HL-60 (cell line): Measurements from ENCODE around the gene CEPT1.

Experiments used
- DNase-seq, 2 experiments: peaks; one replicate each; pipeline ENCODE4 v3.0.0-alpha.2; 2010 to 2020; ENCODE audit warnings: low read depth in 1 of 2, low spot score in 1 of 2
- H3K27ac ChIP-seq: fragments of 250-450 bp; sonication (Bioruptor Pico); replicated peaks from 2 replicates; pipeline ENCODE4 v1.5.1; 2020; ENCODE audit warnings: mild to moderate bottlenecking, moderate library complexity
- H3K27me3 ChIP-seq: fragments of 250-450 bp; sonication (Bioruptor Pico); 2 replicates; pipeline ENCODE4 v1.5.1; 2021; ENCODE audit warnings: mild to moderate bottlenecking, moderate library complexity; ENCODE audit not compliant: insufficient read depth, poor library complexity, severe bottlenecking
- H3K4me3 ChIP-seq: replicated peaks from 2 replicates; pipeline ENCODE4 v1.5.1; 2011; ENCODE audit warnings: mild to moderate bottlenecking, control low read depth, low read length; ENCODE audit not compliant: insufficient read depth
- CTCF ChIP-seq: IDR thresholded peaks from one replicate; pipeline ENCODE4 v1.5.1; 2011; ENCODE audit warnings: low read length, control low read depth, inconsistent platforms; ENCODE audit not compliant: insufficient read depth
- GABPA ChIP-seq: IDR thresholded peaks from 2 replicates; pipeline ENCODE4 v1.6.1; 2012; ENCODE audit warnings: low read depth
- POLR2AphosphoS5 ChIP-seq: IDR thresholded peaks from 2 replicates; pipeline ENCODE4 v1.6.1; 2012; ENCODE audit warnings: low read depth
- SPI1 ChIP-seq: IDR thresholded peaks from 2 replicates; pipeline ENCODE4 v1.6.1; 2012; ENCODE audit warnings: low read depth, mild to moderate bottlenecking, borderline replicate concordance
- TF ChIP-seq, protein P1 (sequence below): IDR thresholded peaks from 2 replicates; pipeline ENCODE4 v1.6.1; 2012; ENCODE audit warnings: low read depth; ENCODE audit not compliant: insufficient replicate concordance

The CEPT1 gene

DNA sequence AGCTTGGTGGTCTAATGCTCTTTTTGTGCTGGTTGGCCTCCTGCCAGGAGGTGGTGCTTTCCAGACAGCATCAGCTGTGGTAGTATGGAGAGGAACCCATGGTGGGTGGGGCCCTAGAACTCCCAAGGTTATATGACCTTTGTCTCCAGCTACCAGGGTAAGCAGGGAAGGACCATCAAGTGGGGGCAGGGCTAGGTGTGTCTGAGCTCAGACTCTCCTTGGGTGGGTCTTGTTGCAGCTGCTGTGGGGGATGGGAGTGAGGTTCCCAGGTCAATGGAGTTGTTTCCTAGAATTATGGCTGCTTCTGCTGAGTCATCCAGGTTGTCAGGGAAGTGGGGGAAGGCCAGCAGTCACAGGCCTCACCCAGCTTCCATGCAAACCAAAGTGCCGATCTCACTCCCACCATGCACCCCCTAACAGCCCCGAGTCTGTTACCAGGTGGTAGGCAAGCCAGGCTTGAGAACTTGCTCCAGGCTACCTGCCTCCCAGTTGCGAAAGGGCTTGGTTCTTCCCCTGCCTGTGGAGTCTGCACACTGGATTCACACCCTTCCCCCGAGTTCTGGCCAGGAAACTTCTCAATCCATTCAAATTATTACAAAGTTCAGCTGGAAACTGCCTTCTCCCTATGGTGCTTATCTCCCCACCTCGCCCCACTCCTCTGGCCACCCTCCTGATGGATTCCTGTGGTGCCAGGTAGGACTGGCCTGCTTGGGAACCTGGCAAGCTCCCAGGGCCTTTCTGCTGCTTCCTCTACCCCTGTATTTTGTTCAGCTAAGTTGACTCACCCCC lies 38.0 kb upstream of the CEPT1 start:
- no peak for DNase-seq
- H3K27me3 ChIP-seq, result no peaks in the 10 kb centered on the region
- TF ChIP-seq SPI1 (no peak), GABPA (no peak)
- TF ChIP-seq, protein P1, sequence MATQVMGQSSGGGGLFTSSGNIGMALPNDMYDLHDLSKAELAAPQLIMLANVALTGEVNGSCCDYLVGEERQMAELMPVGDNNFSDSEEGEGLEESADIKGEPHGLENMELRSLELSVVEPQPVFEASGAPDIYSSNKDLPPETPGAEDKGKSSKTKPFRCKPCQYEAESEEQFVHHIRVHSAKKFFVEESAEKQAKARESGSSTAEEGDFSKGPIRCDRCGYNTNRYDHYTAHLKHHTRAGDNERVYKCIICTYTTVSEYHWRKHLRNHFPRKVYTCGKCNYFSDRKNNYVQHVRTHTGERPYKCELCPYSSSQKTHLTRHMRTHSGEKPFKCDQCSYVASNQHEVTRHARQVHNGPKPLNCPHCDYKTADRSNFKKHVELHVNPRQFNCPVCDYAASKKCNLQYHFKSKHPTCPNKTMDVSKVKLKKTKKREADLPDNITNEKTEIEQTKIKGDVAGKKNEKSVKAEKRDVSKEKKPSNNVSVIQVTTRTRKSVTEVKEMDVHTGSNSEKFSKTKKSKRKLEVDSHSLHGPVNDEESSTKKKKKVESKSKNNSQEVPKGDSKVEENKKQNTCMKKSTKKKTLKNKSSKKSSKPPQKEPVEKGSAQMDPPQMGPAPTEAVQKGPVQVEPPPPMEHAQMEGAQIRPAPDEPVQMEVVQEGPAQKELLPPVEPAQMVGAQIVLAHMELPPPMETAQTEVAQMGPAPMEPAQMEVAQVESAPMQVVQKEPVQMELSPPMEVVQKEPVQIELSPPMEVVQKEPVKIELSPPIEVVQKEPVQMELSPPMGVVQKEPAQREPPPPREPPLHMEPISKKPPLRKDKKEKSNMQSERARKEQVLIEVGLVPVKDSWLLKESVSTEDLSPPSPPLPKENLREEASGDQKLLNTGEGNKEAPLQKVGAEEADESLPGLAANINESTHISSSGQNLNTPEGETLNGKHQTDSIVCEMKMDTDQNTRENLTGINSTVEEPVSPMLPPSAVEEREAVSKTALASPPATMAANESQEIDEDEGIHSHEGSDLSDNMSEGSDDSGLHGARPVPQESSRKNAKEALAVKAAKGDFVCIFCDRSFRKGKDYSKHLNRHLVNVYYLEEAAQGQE, result no peak

DNA sequence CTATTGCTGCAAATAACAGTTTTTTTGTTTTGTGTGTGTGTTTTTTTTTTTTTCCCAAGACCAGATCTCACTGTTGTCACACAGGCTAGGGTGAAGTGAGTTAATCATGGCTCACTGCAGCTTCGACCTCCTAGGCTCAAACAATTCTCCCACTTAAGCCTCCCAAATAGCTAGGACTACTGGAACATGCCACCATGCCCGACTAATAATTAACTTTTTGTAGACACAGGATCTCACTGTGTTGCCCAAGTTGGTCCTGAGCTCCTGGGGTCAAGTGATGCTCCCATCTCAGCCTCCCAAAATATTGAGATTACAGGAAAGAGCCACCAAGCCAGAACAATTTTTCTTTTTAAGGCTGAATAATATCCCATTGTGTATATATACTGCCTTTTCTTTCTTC lies 35.0 kb upstream of the CEPT1 start:
- H3K4me3 ChIP-seq, result no peak overlapping the region
- TF ChIP-seq POLR2AphosphoS5 (no peak), SPI1 (no peak), GABPA (no peak), CTCF (no peak)
- TF ChIP-seq, protein P1, result no peak
- no peaks in the 10 kb centered on the region for H3K27me3 ChIP-seq
- no peak for DNase-seq
- H3K27ac ChIP-seq, result no peak overlapping the region

More for the DNA sequence above, 38.0 kb upstream of the CEPT1 start:
- no peak overlapping the region for H3K4me3 ChIP-seq
- H3K27ac ChIP-seq, result no peak overlapping the region

DNA sequence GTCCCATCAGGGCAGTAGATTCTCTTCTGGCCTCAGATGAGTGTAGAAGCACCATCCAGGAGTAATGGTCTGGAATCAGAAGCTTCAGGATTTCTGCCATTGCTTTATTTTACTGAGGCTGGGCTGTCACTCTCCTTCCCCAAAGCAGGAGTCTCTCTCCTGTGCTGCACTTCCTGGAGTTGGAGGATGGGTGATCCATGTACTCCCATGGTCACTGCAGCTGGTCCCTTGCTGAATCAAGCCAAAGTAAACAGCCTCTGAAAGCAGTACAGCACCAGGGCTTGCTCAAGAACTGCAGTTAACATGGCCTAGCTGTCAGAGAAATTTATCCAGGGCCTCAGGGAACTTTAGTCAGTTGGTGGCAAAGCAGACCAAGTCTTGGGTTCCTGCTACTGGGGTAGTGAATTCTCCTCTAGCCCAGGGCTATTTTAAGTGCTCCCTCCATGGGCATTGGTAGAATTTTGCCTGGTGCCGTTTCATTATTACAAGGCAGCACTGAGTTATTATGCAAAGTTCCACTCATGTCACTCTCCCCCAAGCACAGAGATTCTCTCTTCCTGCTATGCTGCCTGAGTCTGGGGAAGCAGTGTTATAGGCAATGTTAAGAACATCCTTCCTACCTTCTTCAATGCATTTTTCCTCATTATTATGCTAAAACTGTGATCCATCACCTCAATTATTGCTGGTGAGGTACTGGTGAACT lies 29.7 kb upstream of the CEPT1 start:
- DNase-seq, result no peak
- Histone ChIP-seq H3K4me3 (no peak overlapping the region), H3K27me3 (no peaks in the 10 kb centered on the region), H3K27ac (no peak overlapping the region)
- TF ChIP-seq SPI1 (no peak), POLR2AphosphoS5 (no peak), GABPA (no peak), CTCF (no peak)
- TF ChIP-seq, protein P1, result no peak
